K562 (cell line): ENCODE data around the gene GUF1. TPM values are rescaled to one million over a fixed set of nuclear protein-coding genes. Genes with fewer than 3 reads are reported as not detected.

ENCODE experiments used
- ATAC-seq: fragments of 200-7000 bp; cut with Tn5 transposase; 3 replicates; pipeline ENCODE4 v1.9.1; 2020; ENCODE audit warnings: moderate library complexity
- Bru-seq: library from RNA; stranded (reverse); fragments of 400-500 nt; gene quantifications from one replicate; lab custom pipeline; 2021; lab: Mats Ljungman, UMichigan
- BruChase-seq, 2 experiments: library from RNA; stranded (reverse); fragments of 400-500 nt; gene quantifications; one replicate each; lab custom pipeline; 2021; lab: Mats Ljungman, UMichigan
- BruUV-seq: library from RNA; stranded (reverse); fragments of 400-500 nt; replicated peaks from 2 replicates; lab custom pipeline; 2021; lab: Mats Ljungman, UMichigan
- CTCF ChIA-PET: fragments of 300-600 bp; formaldehyde crosslinking; extraction: SDS; loops from one replicate; lab custom pipeline; 2021; ENCODE audit warnings: low intra/inter-chr PET ratio; lab: Yijun Ruan, JAX
- POLR2A ChIA-PET: fragments of 300-600, 350-650 bp; sonication (Branson Sonifier 250); formaldehyde crosslinking; extraction: SDS; loops from one replicate; lab custom pipeline; 2021; ENCODE audit warnings: antibody characterized with exemption, inconsistent platforms; lab: Yijun Ruan, JAX
- DNase-seq, 4 experiments: peaks; one replicate each; pipeline versions ENCODE4 v3.0.0 to v3.0.0-alpha.2; 2011 to 2018; ENCODE audit warnings: low spot score in 3 of 4, mixed read lengths in 3 of 4; ENCODE audit errors: extremely low read depth in 1 of 4
- FAIRE-seq: peaks from 2 replicates; lab custom pipeline; 2011; peaks lifted over from hg19 to GRCh38; lab: Jason Lieb, UNC
- H2AFZ ChIP-seq: 2 replicates; pipeline ENCODE4 v1.6.0; 2011; ENCODE audit warnings: low read depth, low read length, control low read depth, inconsistent platforms
- H3K27ac ChIP-seq: fragments of 200-600 bp; 3 replicates; pipeline ENCODE4 v1.8.0; 2011; ENCODE audit warnings: low read depth, mild to moderate bottlenecking, control low read depth, inconsistent platforms, low read length, moderate library complexity, mixed read lengths; ENCODE audit errors: extremely low read depth
- H3K27me3 ChIP-seq, 2 experiments: fragments of 300-600 bp in 1 of 2; 2 replicates in 1 of 2; 3 replicates in 1 of 2; pipeline versions ENCODE4 v1.6.0 to v1.8.0; 2011; ENCODE audit warnings: inconsistent platforms in 2 of 2, low read length in 2 of 2, mild to moderate bottlenecking in 1 of 2, mixed read lengths in 1 of 2, moderate library complexity in 1 of 2; ENCODE audit not compliant: control insufficient read depth in 2 of 2, insufficient read depth in 2 of 2
- H3K36me3 ChIP-seq: fragments of 300-600 bp; 3 replicates; pipeline ENCODE4 v1.8.0; 2011; ENCODE audit warnings: mild to moderate bottlenecking, low read length, inconsistent platforms; ENCODE audit not compliant: control insufficient read depth, insufficient read depth
- H3K4me1 ChIP-seq, 2 experiments: fragments of 200-600 bp in 1 of 2; replicated peaks in 1 of 2; 2 replicates in 1 of 2; 3 replicates in 1 of 2; pipeline versions ENCODE4 v1.5.1 to v1.8.0; 2011; ENCODE audit warnings: inconsistent platforms in 2 of 2, low read length in 2 of 2, mild to moderate bottlenecking in 1 of 2, mixed read lengths in 1 of 2, moderate library complexity in 1 of 2; ENCODE audit not compliant: control insufficient read depth in 2 of 2, insufficient read depth in 2 of 2
- H3K4me2 ChIP-seq: 2 replicates; pipeline ENCODE4 v1.6.1; 2011; ENCODE audit warnings: low read length, control low read depth, inconsistent platforms, mixed read lengths; ENCODE audit not compliant: insufficient read depth
- H3K4me3 ChIP-seq: fragments of 200-600 bp; sonication (generic), shearing (Covaris generic); 2 replicates; pipeline ENCODE4 v1.5.1; 2016; ENCODE audit warnings: control low read depth, inconsistent platforms
- H3K79me2 ChIP-seq: fragments of 200-600 bp; 3 replicates; pipeline ENCODE4 v1.8.0; 2011; ENCODE audit warnings: low read length, inconsistent platforms; ENCODE audit not compliant: control insufficient read depth, insufficient read depth
- H3K9ac ChIP-seq, 2 experiments: 2 replicates each; pipeline versions ENCODE4 v1.6.0 to v1.6.1; 2011; ENCODE audit warnings: low read depth in 2 of 2, low read length in 2 of 2, control low read depth in 1 of 2, inconsistent platforms in 1 of 2, mild to moderate bottlenecking in 1 of 2, mixed read lengths in 1 of 2; ENCODE audit not compliant: insufficient read depth in 1 of 2
- H3K9me1 ChIP-seq: one replicate; pipeline ENCODE4 v1.6.0; 2011; ENCODE audit warnings: inconsistent platforms, mild to moderate bottlenecking, low read length, moderate library complexity; ENCODE audit not compliant: control insufficient read depth, insufficient read depth
- H3K9me3 ChIP-seq: replicated peaks from 2 replicates; pipeline ENCODE4 v1.5.1; 2011; ENCODE audit warnings: low read depth, low read length, inconsistent platforms; ENCODE audit not compliant: control insufficient read depth, insufficient read depth
- H4K20me1 ChIP-seq: replicated peaks from 2 replicates; pipeline ENCODE4 v1.6.1; 2011; ENCODE audit warnings: low read length, inconsistent platforms, mixed read lengths; ENCODE audit not compliant: control insufficient read depth, insufficient read depth
- CCAR2 ChIP-seq: fragments of 200-400 bp; formaldehyde crosslinking; IDR thresholded peaks from 2 replicates; pipeline ENCODE4 v1.6.1; 2017; ENCODE audit warnings: mild to moderate bottlenecking, low read depth, low read length
- HNRNPL ChIP-seq: fragments of 200-400 bp; formaldehyde crosslinking; IDR thresholded peaks from 2 replicates; pipeline ENCODE4 v1.6.1; 2017; ENCODE audit warnings: low read depth, mild to moderate bottlenecking, low read length
- KLF16 ChIP-seq: IDR thresholded peaks from 2 replicates; pipeline ENCODE4 v1.6.1; 2016; ENCODE audit warnings: antibody characterized with exemption
- KLF6 ChIP-seq: fragments of 250-450 bp; sonication (Bioruptor Pico); IDR thresholded peaks from 2 replicates; pipeline ENCODE4 v1.4.0; 2020; ENCODE audit warnings: mild to moderate bottlenecking, moderate library complexity, borderline replicate concordance
- NCOA4 ChIP-seq: fragments of 450-650 bp; IDR thresholded peaks from 2 replicates; pipeline ENCODE4 v1.6.1; 2018; ENCODE audit warnings: mild to moderate bottlenecking; ENCODE audit not compliant: partially characterized antibody
- SAFB ChIP-seq: fragments of 200-400 bp; formaldehyde crosslinking; IDR thresholded peaks from 2 replicates; pipeline ENCODE4 v1.6.1; 2017; ENCODE audit warnings: low read depth, low read length, borderline replicate concordance
- TBL1XR1 ChIP-seq, 2 experiments: IDR thresholded peaks; 2 replicates each; pipeline ENCODE4 v1.6.1; 2012; ENCODE audit warnings: improper control_type of control experiment in 2 of 2, low read length in 2 of 2, mild to moderate bottlenecking in 1 of 2
- ZFP1 ChIP-seq: fragments of 450-650 bp; formaldehyde crosslinking; IDR thresholded peaks from 2 replicates; pipeline ENCODE4 v1.4.0; 2020; ENCODE audit warnings: mild to moderate bottlenecking, mixed read lengths
- ZNF12 ChIP-seq: sonication (generic); formaldehyde crosslinking; IDR thresholded peaks from 2 replicates; pipeline ENCODE4 v1.4.0; 2020; ENCODE audit warnings: mild to moderate bottlenecking, missing genetic modification reagents
- WGBS: fragments of 100-300 bp; shearing (Covaris generic); methylation state at CpG from one replicate; pipeline ENCODE4 v1.1.6; 2016; ENCODE audit warnings: low coverage, mixed read lengths; ENCODE audit not compliant: insufficient coverage; ENCODE audit errors: missing lambda C conversion rate; 5-methylcytosine and 5-hydroxymethylcytosine counted together
- in situ Hi-C: fragments of 300-500 bp; cut with MboI; formaldehyde crosslinking; loops from 4 replicates; pipeline ENCODE4 v1.15.0; 2018; ENCODE audit warnings: inconsistent platforms, mixed read lengths
- intact Hi-C: fragments of 100-400 bp; cut with micrococcal nuclease; formaldehyde crosslinking; loops from 2 replicates; pipeline ENCODE4 v1.14.2; 2022
- long read RNA-seq, 3 experiments: library from polyadenylated mRNA in 2 of 3; library from RNA in 1 of 3; unstranded in 2 of 3; stranded (forward) in 1 of 3; transcript quantifications; one replicate each; pipeline ENCODE4 v2.0.0, GENCODE V29; 2019 to 2022
- polyA minus RNA-seq, 3 experiments: library from RNA; depleted of rRNA, polyadenylated mRNA; stranded (reverse); fragments of >200 nt; gene quantifications; 2 replicates each; pipeline ENCODE4 v1.2.3, GENCODE V29; 2011
- polyA plus RNA-seq, 8 experiments: library from polyadenylated mRNA; depleted of rRNA in 4 of 8; stranded (reverse) in 5 of 8; unstranded in 3 of 8; fragments of >200 nt; fragmentation: Nextera tagmentation in 2 of 8; fragmentation: Illumina TruSeq in 1 of 8; extraction: Ambion mirVana in 2 of 8; extraction: Trizol in 1 of 8; gene quantifications; 2 replicates each; pipeline versions ENCODE4 v1.2.1 to v1.2.3, GENCODE V29; 2011 to 2014; ENCODE audit warnings: inconsistent platforms in 1 of 8, missing spikeins in 1 of 8
- total RNA-seq, 7 experiments: library from RNA; depleted of rRNA in 6 of 7; stranded (reverse); fragments of >200 nt in 6 of 7; fragmentation: Illumina TruSeq in 2 of 7; extraction: Trizol in 2 of 7; gene quantifications; 2 replicates each; pipeline versions ENCODE4 v1.2.1 to v1.2.3, GENCODE V29; 2011 to 2021; ENCODE audit warnings: low replicate concordance in 1 of 7
- TF ChIP-seq, protein P1 (sequence below): fragments of 450-650 bp; IDR thresholded peaks from 2 replicates; pipeline ENCODE4 v1.6.1; 2016; ENCODE audit warnings: antibody characterized with exemption
- TF ChIP-seq, protein P2 (sequence below): sonication (generic); formaldehyde crosslinking; IDR thresholded peaks from 2 replicates; pipeline ENCODE4 v1.8.0; 2022; ENCODE audit warnings: mild to moderate bottlenecking, missing genetic modification reagents, borderline replicate concordance

The GUF1 gene
- 9.9 and 52.9 TPM in 2 replicates for total RNA-seq (2011; cell fraction: chromatin; rRNA removed; ENCODE audit: low replicate concordance)
- 6.7 and 8.8 TPM in 2 replicates for total RNA-seq (2011; cell fraction: nucleolus; rRNA removed)
- total RNA-seq (2011; cell fraction: nucleoplasm; rRNA removed), result 22.2 and 43.1 TPM in 2 replicates
- total RNA-seq (2014; rRNA removed) (20.6 and 26.1 TPM in 2 replicates), total RNA-seq (2014; rRNA removed; fragmentation: Illumina TruSeq; extraction: Trizol) (35.7 and 38.3 TPM in 2 replicates), total RNA-seq (2015; rRNA removed; fragmentation: Illumina TruSeq; extraction: Trizol) (32.0 and 32.4 TPM in 2 replicates), total RNA-seq (2021) (37.0 and 38.5 TPM in 2 replicates), polyA plus RNA-seq (2011; rRNA removed) (20.9 and 25.0 TPM in 2 replicates), polyA plus RNA-seq (2014; fragmentation: Illumina TruSeq; extraction: Trizol) (35.7 and 47.5 TPM in 2 replicates), polyA plus RNA-seq (2014; fragmentation: Nextera tagmentation; extraction: Ambion mirVana) (10 to 100 TPM in 1 of 2 experiments, 1 to 10 TPM in 1; 8.1 to 13.1 TPM), polyA plus RNA-seq (2014; rRNA removed) (18.6 and 23.1 TPM in 2 replicates), polyA minus RNA-seq (2011; rRNA and poly(A)+ RNA removed) (40.2 and 50.3 TPM in 2 replicates), Bru-seq, nascent RNA (percentile 96 among the genes with signal in this experiment), BruChase-seq, experiment 1, labeled RNA remaining after a 2-hour chase (percentile 94 among the genes with signal in this experiment), BruChase-seq, experiment 2, labeled RNA remaining after a 6-hour chase (percentile 92 among the genes with signal in this experiment)
- polyA plus RNA-seq (2011; cell fraction: cytosol; rRNA removed), result 8.5 and 14.9 TPM in 2 replicates
- polyA plus RNA-seq (2011; cell fraction: nucleus; rRNA removed), result 19.3 and 19.6 TPM in 2 replicates
- polyA plus RNA-seq (2012), result 19.1 and 19.8 TPM in 2 replicates
- polyA minus RNA-seq (2011; cell fraction: cytosol; rRNA and poly(A)+ RNA removed), result 17.5 and 25.8 TPM in 2 replicates
- polyA minus RNA-seq (2011; cell fraction: nucleus; rRNA and poly(A)+ RNA removed), result 34.1 and 54.1 TPM in 2 replicates
- long read RNA-seq, experiment 1, full-length matches to known transcripts, result 54 of 88 reads
- long read RNA-seq, experiment 1, partial matches to known transcripts, result 16 of 88 reads
- long read RNA-seq, experiment 1, other reads (novel, unspliced or antisense), result 18 of 88 reads
- long read RNA-seq, experiment 2, full-length matches to known transcripts, result 9 of 43 reads
- long read RNA-seq, experiment 2, partial matches to known transcripts, result 6 of 43 reads
- long read RNA-seq, experiment 2, other reads (novel, unspliced or antisense), result 28 of 43 reads
- long read RNA-seq, experiment 3, full-length matches to known transcripts, result 15 of 31 reads
- long read RNA-seq, experiment 3, partial matches to known transcripts, result 9 of 31 reads
- long read RNA-seq, experiment 3, other reads (novel, unspliced or antisense), result 7 of 31 reads

DNA sequence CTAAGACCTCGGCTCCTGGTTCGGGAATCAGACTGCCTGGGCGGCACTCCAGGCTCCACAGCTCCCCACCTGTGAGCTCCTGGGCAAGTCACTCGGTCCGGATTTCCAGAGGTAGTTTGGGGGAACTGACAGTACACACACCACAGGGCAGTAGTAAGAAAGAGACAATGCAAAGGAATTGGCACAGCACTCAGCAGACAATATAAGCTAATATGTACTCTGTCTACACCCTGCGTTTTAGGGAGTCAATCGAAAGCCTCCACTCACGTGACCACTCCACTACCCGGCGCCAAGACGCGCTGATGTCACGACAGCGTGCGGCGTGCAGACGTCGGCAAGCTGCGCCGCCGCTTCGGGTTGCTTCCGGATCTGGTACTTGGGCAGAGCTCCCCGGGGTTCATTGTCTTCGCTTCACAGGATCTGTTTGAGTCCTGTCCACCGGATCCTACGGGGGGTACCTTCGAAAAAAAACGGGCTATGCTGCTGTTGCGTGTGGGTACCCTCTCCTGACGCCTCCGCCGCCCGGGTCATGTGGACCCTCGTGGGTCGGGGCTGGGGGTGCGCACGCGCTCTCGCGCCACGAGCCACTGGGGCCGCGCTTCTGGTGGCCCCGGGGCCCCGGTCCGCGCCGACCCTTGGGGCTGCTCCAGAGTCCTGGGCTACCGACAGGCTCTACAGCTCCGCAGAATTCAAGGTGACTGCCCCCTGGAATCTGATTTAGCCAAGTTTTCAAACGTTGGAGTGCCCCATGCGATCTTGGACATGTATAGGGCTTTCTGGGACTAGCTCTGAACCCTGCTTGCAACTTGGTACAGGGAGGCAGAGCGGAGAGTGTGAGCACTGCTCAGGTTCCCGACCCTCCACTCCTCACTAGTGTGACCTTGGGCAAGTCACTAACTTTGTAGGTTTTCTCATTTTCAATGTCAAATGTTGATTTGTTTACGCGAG, at the start of gene GUF1:
TSS of gene GUF1 (plus strand) at position 327 of the 948 bp plus-strand sequence. CDS start at position 530, 203 bp downstream.
- BruUV-seq, result TSS peak; percentile 48
- Histone ChIP-seq H3K36me3 (peaks cover 29% of the 10 kb centered on the region; the same call in 2 of the 3 replicates), H3K4me3 (peak within 1 kb of the TSS; percentile 68), H3K79me2 (peaks cover 50% of the 10 kb centered on the region), H3K27me3 (no peaks in the 10 kb centered on the region), H3K4me2 (peak within 1 kb of the TSS; percentile 89), H3K4me1 (peaks cover 0 to 13% of the 10 kb centered on the region in 2 experiments; a peak in 2 of 5 replicates), H3K9ac (peak within 1 kb of the TSS; percentile 89 to 95), H3K27ac (peak within 1 kb of the TSS; percentile 82), H4K20me1 (no peaks in the 10 kb centered on the region), H2AFZ (peak within 1 kb of the TSS; percentile 98), H3K9me1 (no peaks in the 10 kb centered on the region), H3K9me3 (no peaks in the 10 kb centered on the region)
- in situ Hi-C loops (no loop called here), intact Hi-C loops (loop anchor here (1.0 kb wide), 1 partner anchor 48 kb away; the partner anchor contains the start of gene GNPDA2)
- ChIA-PET CTCF (interaction anchor here (0.6 kb wide), 1 partner anchor 12 kb away, joined by 3 read pairs; no protein-coding TSS in a partner anchor), POLR2A (interaction anchor here (0.9 to 1.7 kb wide), 10 partner anchors 9 to 47 kb away, joined by 3 to 11 read pairs (median 4); no protein-coding TSS in a partner anchor)
- FAIRE-seq (peak; percentile 84), ATAC-seq (peak; percentile 88), DNase-seq (peak; percentile 79 to 96 (median 82))
- under 1% methylated on average over 56 of the region's 57 CpGs for WGBS
- TF ChIP-seq CCAR2 (no peak), KLF6 (CRISPR knock-in tag) (no peak), ZNF12 (CRISPR knock-in tag) (peak; percentile 34; the same call in 1 of the 2 replicates), TBL1XR1 (IDR thresholded peaks at IDR 0.05; ENCODE audit: low read length in 2 of 2) (peak in 1 of 2 experiments; percentile 84; a peak in 2 of 4 replicates), SAFB (0 out of 2 replicates have a peak, but pooled peaks have one; percentile 47), KLF16 (no peak), HNRNPL (no peak), ZFP1 (CRISPR knock-in tag) (no peak), NCOA4 (no peak)
- TF ChIP-seq, protein P1, sequence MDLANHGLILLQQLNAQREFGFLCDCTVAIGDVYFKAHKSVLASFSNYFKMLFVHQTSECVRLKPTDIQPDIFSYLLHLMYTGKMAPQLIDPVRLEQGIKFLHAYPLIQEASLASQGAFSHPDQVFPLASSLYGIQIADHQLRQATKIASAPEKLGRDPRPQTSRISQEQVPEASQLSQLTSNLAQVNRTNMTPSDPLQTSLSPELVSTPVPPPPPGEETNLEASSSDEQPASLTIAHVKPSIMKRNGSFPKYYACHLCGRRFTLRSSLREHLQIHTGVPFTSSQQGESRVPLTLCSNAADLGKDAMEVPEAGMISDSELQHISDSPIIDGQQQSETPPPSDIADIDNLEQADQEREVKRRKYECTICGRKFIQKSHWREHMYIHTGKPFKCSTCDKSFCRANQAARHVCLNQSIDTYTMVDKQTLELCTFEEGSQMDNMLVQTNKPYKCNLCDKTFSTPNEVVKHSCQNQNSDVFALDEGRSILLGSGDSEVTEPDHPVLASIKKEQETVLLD, result peak; percentile 99
- TF ChIP-seq, protein P2, sequence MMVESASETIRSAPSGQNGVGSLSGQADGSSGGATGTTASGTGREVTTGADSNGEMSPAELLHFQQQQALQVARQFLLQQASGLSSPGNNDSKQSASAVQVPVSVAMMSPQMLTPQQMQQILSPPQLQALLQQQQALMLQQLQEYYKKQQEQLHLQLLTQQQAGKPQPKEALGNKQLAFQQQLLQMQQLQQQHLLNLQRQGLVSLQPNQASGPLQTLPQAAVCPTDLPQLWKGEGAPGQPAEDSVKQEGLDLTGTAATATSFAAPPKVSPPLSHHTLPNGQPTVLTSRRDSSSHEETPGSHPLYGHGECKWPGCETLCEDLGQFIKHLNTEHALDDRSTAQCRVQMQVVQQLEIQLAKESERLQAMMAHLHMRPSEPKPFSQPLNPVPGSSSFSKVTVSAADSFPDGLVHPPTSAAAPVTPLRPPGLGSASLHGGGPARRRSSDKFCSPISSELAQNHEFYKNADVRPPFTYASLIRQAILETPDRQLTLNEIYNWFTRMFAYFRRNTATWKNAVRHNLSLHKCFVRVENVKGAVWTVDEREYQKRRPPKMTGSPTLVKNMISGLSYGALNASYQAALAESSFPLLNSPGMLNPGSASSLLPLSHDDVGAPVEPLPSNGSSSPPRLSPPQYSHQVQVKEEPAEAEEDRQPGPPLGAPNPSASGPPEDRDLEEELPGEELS (CRISPR knock-in tag), result no peak
